ENCODE measurements around the gene RPS6KA4.
A peak's percentile ranks its signal among the peaks of the same experiment; 100 is the strongest.
"Not testable (repeated sequence)": the region's sequence is repeated elsewhere in the genome, so short reads cannot be mapped to it uniquely, and the experiment has no call there.

The RPS6KA4 gene

GRCh38 chr11:64415996-64416728 is 57.2 kb downstream of the RPS6KA4 start:
- Histone ChIP-seq H3K4ac (ENCODE audit: low read length) (no peak overlapping the region), H4K8ac (ENCODE audit: low read depth, low read length) (no peak overlapping the region), H4K91ac (ENCODE audit: low read depth, low read length, poor library complexity) (no peak overlapping the region), H3K14ac (ENCODE audit: low read length) (peak overlapping the region; percentile 99), H3K79me1 (ENCODE audit: low read depth, low read length) (peaks cover 2% of the 10 kb centered on the region), H3K27me3 (ENCODE audit: control insufficient read depth in 3 of 3, insufficient read depth in 3 of 3, low read depth in 1 of 3, low read length in 3 of 3) (no peaks in the 10 kb centered on the region), H3K4me1 (ENCODE audit: control insufficient read depth in 2 of 2, insufficient read depth in 1 of 2, low read depth in 1 of 2, low read length in 2 of 2) (peaks cover 4 to 7% of the 10 kb centered on the region in 2 donors), H2BK15ac (ENCODE audit: low read length) (peak overlapping the region; percentile 14), H2AK5ac (ENCODE audit: low read depth, low read length) (peak overlapping the region; percentile 54), H3K36me3 (replicated peaks in 1 of 2; ENCODE audit: control insufficient read depth in 2 of 2, insufficient read depth in 2 of 2, low read length in 2 of 2) (no peaks in the 10 kb centered on the region), H2BK120ac (ENCODE audit: low read depth, low read length) (peak overlapping the region; percentile 56), H3K9ac (ENCODE audit: low read depth, low read length, poor library complexity) (peak overlapping the region; percentile 30), H2BK5ac (ENCODE audit: low read length) (no peak overlapping the region), H3K23ac (ENCODE audit: low read depth, low read length, poor library complexity) (peak overlapping the region; percentile 86), H2BK12ac (ENCODE audit: low read length) (no peak overlapping the region), H2AFZ (ENCODE audit: low read length) (no peak overlapping the region), H3K18ac (ENCODE audit: low read length) (peak overlapping the region; percentile 78), H3K9me3 (replicated peaks in 1 of 2; ENCODE audit: control insufficient read depth in 2 of 2, insufficient read depth in 1 of 2, low read depth in 1 of 2, low read length in 2 of 2) (peaks cover 0 to 2% of the 10 kb centered on the region in 2 donors), H3K4me2 (ENCODE audit: insufficient read depth, low read length, poor library complexity, severe bottlenecking) (no peak overlapping the region), H3K27ac (replicated peaks; ENCODE audit: low read length) (no peak overlapping the region), H3K4me3 (ENCODE audit: low read length in 2 of 2) (peak overlapping the region in 1 of 2 donors; percentile 4)
- DNase-seq (ENCODE audit: low spot score), result no peak
- WGBS, 2 donors (ENCODE audit: extremely low coverage in 2 of 2, insufficient read length in 2 of 2, insufficient replicate concordance in 1 of 2), result no CpG with 5 or more reads among the region's 9 CpGs

- H3K36me3 ChIP-seq (replicated peaks in 1 of 2; ENCODE audit: control insufficient read depth in 2 of 2, insufficient read depth in 2 of 2, low read length in 2 of 2); H3K79me1 ChIP-seq (ENCODE audit: low read depth, low read length); H2BK15ac ChIP-seq (ENCODE audit: low read length); H4K8ac ChIP-seq (ENCODE audit: low read depth, low read length); H2AFZ ChIP-seq (ENCODE audit: low read length); H3K4me2 ChIP-seq (ENCODE audit: insufficient read depth, low read length, poor library complexity, severe bottlenecking); H3K9ac ChIP-seq (ENCODE audit: low read depth, low read length, poor library complexity); H2AK5ac ChIP-seq (ENCODE audit: low read depth, low read length); H3K9me3 ChIP-seq (replicated peaks in 1 of 2; ENCODE audit: control insufficient read depth in 2 of 2, insufficient read depth in 1 of 2, low read depth in 1 of 2, low read length in 2 of 2); H4K91ac ChIP-seq (ENCODE audit: low read depth, low read length, poor library complexity); H3K4me1 ChIP-seq (ENCODE audit: control insufficient read depth in 2 of 2, insufficient read depth in 1 of 2, low read depth in 1 of 2, low read length in 2 of 2); H3K27ac ChIP-seq (replicated peaks; ENCODE audit: low read length); H3K14ac ChIP-seq (ENCODE audit: low read length); H3K18ac ChIP-seq (ENCODE audit: low read length); H3K4me3 ChIP-seq (ENCODE audit: low read length in 2 of 2); H2BK120ac ChIP-seq (ENCODE audit: low read depth, low read length); H2BK12ac ChIP-seq (ENCODE audit: low read length); DNase-seq (ENCODE audit: low spot score); H3K4ac ChIP-seq (ENCODE audit: low read length); H3K23ac ChIP-seq (ENCODE audit: low read depth, low read length, poor library complexity); H2BK5ac ChIP-seq (ENCODE audit: low read length); H3K27me3 ChIP-seq (ENCODE audit: control insufficient read depth in 3 of 3, insufficient read depth in 3 of 3, low read depth in 1 of 3, low read length in 3 of 3): not testable (repeated sequence)
- WGBS, 2 donors (ENCODE audit: extremely low coverage in 2 of 2, insufficient read length in 2 of 2, insufficient replicate concordance in 1 of 2), result no CpG with 5 or more reads among the region's 7 CpGs
These were observed 59.3 kb downstream of the RPS6KA4 start for GRCh38 chr11:64418233-64418632.

GRCh38 chr11:64419257-64419790 is 60.4 kb downstream of the RPS6KA4 start:
- H3K27me3 ChIP-seq (ENCODE audit: control insufficient read depth in 3 of 3, insufficient read depth in 3 of 3, low read depth in 1 of 3, low read length in 3 of 3), result no peaks in the 10 kb centered on the region
- H2AFZ ChIP-seq (ENCODE audit: low read length), result no peak overlapping the region
- DNase-seq (ENCODE audit: low spot score), result no peak
- H2BK15ac ChIP-seq (ENCODE audit: low read length), result no peak overlapping the region
- no peak overlapping the region for H2BK12ac ChIP-seq (ENCODE audit: low read length)
- H3K79me1 ChIP-seq (ENCODE audit: low read depth, low read length), result peaks cover 2% of the 10 kb centered on the region
- no peak overlapping the region for H3K14ac ChIP-seq (ENCODE audit: low read length)
- no peak overlapping the region for H2BK120ac ChIP-seq (ENCODE audit: low read depth, low read length)
- H4K8ac ChIP-seq (ENCODE audit: low read depth, low read length), result no peak overlapping the region
- H2AK5ac ChIP-seq (ENCODE audit: low read depth, low read length), result no peak overlapping the region
- H3K9me3 ChIP-seq (replicated peaks in 1 of 2; ENCODE audit: control insufficient read depth in 2 of 2, insufficient read depth in 1 of 2, low read depth in 1 of 2, low read length in 2 of 2), result peaks cover 3 to 7% of the 10 kb centered on the region in 2 donors
- H4K91ac ChIP-seq (ENCODE audit: low read depth, low read length, poor library complexity), result no peak overlapping the region
- no CpG with 5 or more reads among the region's 11 CpGs for WGBS, 2 donors (ENCODE audit: extremely low coverage in 2 of 2, insufficient read length in 2 of 2, insufficient replicate concordance in 1 of 2)
- no peak overlapping the region for H3K4me2 ChIP-seq (ENCODE audit: insufficient read depth, low read length, poor library complexity, severe bottlenecking)
- no peaks in the 10 kb centered on the region for H3K36me3 ChIP-seq (replicated peaks in 1 of 2; ENCODE audit: control insufficient read depth in 2 of 2, insufficient read depth in 2 of 2, low read length in 2 of 2)
- no peak overlapping the region for H3K4ac ChIP-seq (ENCODE audit: low read length)
- no peak overlapping the region for H3K18ac ChIP-seq (ENCODE audit: low read length)
- H3K4me1 ChIP-seq (ENCODE audit: control insufficient read depth in 2 of 2, insufficient read depth in 1 of 2, low read depth in 1 of 2, low read length in 2 of 2), result peaks cover 4 to 7% of the 10 kb centered on the region in 2 donors
- H3K9ac ChIP-seq (ENCODE audit: low read depth, low read length, poor library complexity), result no peak overlapping the region
- H3K23ac ChIP-seq (ENCODE audit: low read depth, low read length, poor library complexity), result no peak overlapping the region
- no peak overlapping the region for H3K27ac ChIP-seq (replicated peaks; ENCODE audit: low read length)
- no peak overlapping the region for H2BK5ac ChIP-seq (ENCODE audit: low read length)
- no peak overlapping the region for H3K4me3 ChIP-seq (ENCODE audit: low read length in 2 of 2)

GRCh38 chr11:64419818-64420485 is 61.0 kb downstream of the RPS6KA4 start:
- DNase-seq (ENCODE audit: low spot score), result no peak

More at GRCh38 chr11:64419818-64420485, 61.0 kb downstream of the RPS6KA4 start:
- no peak overlapping the region for H3K27ac ChIP-seq (replicated peaks; ENCODE audit: low read length)
- H4K91ac ChIP-seq (ENCODE audit: low read depth, low read length, poor library complexity), result no peak overlapping the region
- no peak overlapping the region for H4K8ac ChIP-seq (ENCODE audit: low read depth, low read length)
- no peak overlapping the region for H3K14ac ChIP-seq (ENCODE audit: low read length)
- H3K27me3 ChIP-seq (ENCODE audit: control insufficient read depth in 3 of 3, insufficient read depth in 3 of 3, low read depth in 1 of 3, low read length in 3 of 3), result no peaks in the 10 kb centered on the region
- H3K4me3 ChIP-seq (ENCODE audit: low read length in 2 of 2), result no peak overlapping the region
- no peak overlapping the region for H3K23ac ChIP-seq (ENCODE audit: low read depth, low read length, poor library complexity)
- no peak overlapping the region for H2BK12ac ChIP-seq (ENCODE audit: low read length)
- peaks cover 4 to 6% of the 10 kb centered on the region in 2 donors for H3K4me1 ChIP-seq (ENCODE audit: control insufficient read depth in 2 of 2, insufficient read depth in 1 of 2, low read depth in 1 of 2, low read length in 2 of 2)
- H2AFZ ChIP-seq (ENCODE audit: low read length), result no peak overlapping the region
- H3K36me3 ChIP-seq (replicated peaks in 1 of 2; ENCODE audit: control insufficient read depth in 2 of 2, insufficient read depth in 2 of 2, low read length in 2 of 2), result no peaks in the 10 kb centered on the region
- no peak overlapping the region for H3K4me2 ChIP-seq (ENCODE audit: insufficient read depth, low read length, poor library complexity, severe bottlenecking)
- H3K4ac ChIP-seq (ENCODE audit: low read length), result no peak overlapping the region
- H3K9me3 ChIP-seq (replicated peaks in 1 of 2; ENCODE audit: control insufficient read depth in 2 of 2, insufficient read depth in 1 of 2, low read depth in 1 of 2, low read length in 2 of 2), result peaks cover 3 to 7% of the 10 kb centered on the region in 2 donors
- no peak overlapping the region for H2AK5ac ChIP-seq (ENCODE audit: low read depth, low read length)
- H3K9ac ChIP-seq (ENCODE audit: low read depth, low read length, poor library complexity), result no peak overlapping the region
- no peak overlapping the region for H2BK120ac ChIP-seq (ENCODE audit: low read depth, low read length)
- no peak overlapping the region for H2BK5ac ChIP-seq (ENCODE audit: low read length)
- H3K79me1 ChIP-seq (ENCODE audit: low read depth, low read length), result peaks cover 2% of the 10 kb centered on the region
- no peak overlapping the region for H2BK15ac ChIP-seq (ENCODE audit: low read length)
- WGBS, 2 donors (ENCODE audit: extremely low coverage in 2 of 2, insufficient read length in 2 of 2, insufficient replicate concordance in 1 of 2), result no CpG with 5 or more reads among the region's 8 CpGs
- H3K18ac ChIP-seq (ENCODE audit: low read length), result no peak overlapping the region

Measured in neuronal stem cell (in vitro differentiated cells).